ENCODE measurements around the gene OPN1LW. TPM values are rescaled to one million over a fixed set of nuclear protein-coding genes. Genes with fewer than 3 reads are reported as not detected.

OPN1LW gene
- not detected in 2 replicates for total RNA-seq

GRCh38 chrX:154144010-154144409, at the start of gene OPN1LW:
Gene OPN1LW (plus strand): TSS chrX:154144243. CDS start chrX:154144284, 41 bp downstream.

DNA sequence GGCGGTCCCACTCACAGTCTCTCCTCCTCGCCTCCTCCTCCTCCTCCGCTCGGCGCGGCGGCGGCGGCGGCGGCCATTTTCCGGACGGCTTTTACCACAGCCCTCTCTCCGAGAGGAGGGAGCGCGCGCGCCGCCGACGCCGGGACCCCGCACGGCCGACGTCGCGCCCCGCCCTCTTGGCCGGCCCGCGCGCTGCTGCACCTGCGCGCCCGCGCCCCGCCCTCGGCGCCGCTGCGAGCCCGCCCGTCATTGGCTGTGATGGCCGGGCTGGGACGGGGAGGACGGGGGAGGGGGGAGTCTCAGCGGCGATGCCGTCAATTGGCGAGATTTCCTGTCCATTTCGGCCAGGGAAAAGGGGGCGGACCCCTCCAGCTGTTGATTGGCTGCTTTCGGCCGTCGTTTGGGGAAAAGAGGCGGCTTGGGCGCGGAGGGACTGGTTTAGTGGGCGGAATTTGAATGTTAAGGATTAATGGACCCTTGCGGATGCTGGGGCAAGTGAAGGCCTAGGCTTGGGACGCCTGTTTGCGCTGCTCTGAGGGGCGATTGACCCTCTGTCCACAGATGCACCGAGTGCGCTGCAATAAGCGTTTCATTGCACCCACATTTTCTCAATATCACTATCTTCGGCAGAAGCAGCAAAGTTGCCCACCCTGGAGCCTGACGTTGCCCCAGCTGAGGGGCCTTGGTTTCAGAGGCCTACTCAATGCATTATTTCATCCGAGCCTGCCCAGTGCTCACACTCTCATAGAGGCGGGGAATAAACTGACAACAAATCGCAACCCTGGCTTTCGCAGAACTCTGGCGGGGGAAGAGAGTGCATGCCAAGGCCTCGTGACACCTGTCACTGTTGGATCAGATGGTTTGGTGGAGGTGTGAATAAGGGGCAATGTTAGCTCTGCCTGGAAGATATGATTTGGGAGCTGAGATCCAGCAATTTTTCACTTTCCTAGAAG, 46.2 kb upstream of the OPN1LW start, which contains the start of gene MECP2:
Gene MECP2 (minus strand): TSS at position 129 of the 953 bp plus-strand sequence.

GRCh38 chrX:154182296-154182695, 38.3 kb downstream of the OPN1LW start, which contains the start of gene OPN1MW:
Gene OPN1MW (plus strand): TSS chrX:154182596. CDS start chrX:154182678, 82 bp downstream.

Other genes with a start within 250 kb of the OPN1LW start
- gene AVPR2, start 239.6 kb upstream of the OPN1LW start, total RNA-seq = 0.12 TPM in 1 of 2 replicates, not detected in the other
- 0.58 and 4.5 TPM in 2 replicates for gene ARHGAP4, start 218.0 kb upstream of the OPN1LW start, total RNA-seq
- gene NAA10, start 209.2 kb upstream of the OPN1LW start, total RNA-seq = 89.0 and 90.2 TPM in 2 replicates
- 0.12 and 0.94 TPM in 2 replicates for gene RENBP, start 199.6 kb upstream of the OPN1LW start, total RNA-seq
- 28.7 and 31.3 TPM in 2 replicates for gene HCFC1, start 172.4 kb upstream of the OPN1LW start, total RNA-seq
- 6.9 and 11.8 TPM in 2 replicates for gene TMEM187, start 171.5 kb upstream of the OPN1LW start, total RNA-seq
- gene IRAK1, start 124.3 kb upstream of the OPN1LW start, total RNA-seq = 86.6 and 190 TPM in 2 replicates
- 17.6 and 19.4 TPM in 2 replicates for gene MECP2, start 46.5 kb upstream of the OPN1LW start, total RNA-seq
- not detected in 2 replicates for gene OPN1MW, start 38.4 kb downstream of the OPN1LW start, total RNA-seq
- gene OPN1MW2, start 75.5 kb downstream of the OPN1LW start, total RNA-seq = not detected in 2 replicates
- not detected in 2 replicates for gene OPN1MW3, start 113.3 kb downstream of the OPN1LW start, total RNA-seq
- gene TEX28, start 150.9 kb downstream of the OPN1LW start, total RNA-seq = not detected in 2 replicates
- gene TKTL1, start 151.6 kb downstream of the OPN1LW start, total RNA-seq = not detected in 2 replicates
- gene FLNA, start 230.4 kb downstream of the OPN1LW start, total RNA-seq = 918 and 2,171 TPM in 2 replicates
- gene EMD, start 235.1 kb downstream of the OPN1LW start, total RNA-seq = 73.5 and 86.1 TPM in 2 replicates